ENCODE results near the gene CCDC187. TPM values are rescaled to one million over a fixed set of nuclear protein-coding genes. Genes with fewer than 3 reads are reported as not detected.
"Not testable (repeated sequence)": the region's sequence is repeated elsewhere in the genome, so short reads cannot be mapped to it uniquely, and the experiment has no call there.

CCDC187 gene
- total RNA-seq, 2 donors from 2014 or later = not detected

- no peaks in the 10 kb centered on the region for H3K9me3 Mint-ChIP-seq
- H3K4me1 Mint-ChIP-seq (ENCODE audit: low read depth in 2 of 2) = peaks cover 28 to 49% of the 10 kb centered on the region in 2 donors
- no peak overlapping the region for H3K4me3 Mint-ChIP-seq
- no peak for ATAC-seq
- no peak overlapping the region for H3K27ac Mint-ChIP-seq
- no peak for DNase-seq (ENCODE audit: low spot score)
- peaks cover 5% of the 10 kb centered on the region for H3K36me3 Mint-ChIP-seq
- no peaks in the 10 kb centered on the region for H3K27me3 Mint-ChIP-seq
Observed at GRCh38 chr9:136239983-136240330, 63.9 kb downstream of the CCDC187 start.

- no peak for ATAC-seq
- no peak for DNase-seq (ENCODE audit: low spot score)
- Mint-ChIP-seq H3K27me3 (no peaks in the 10 kb centered on the region), H3K9me3 (no peaks in the 10 kb centered on the region), H3K36me3 (no peaks in the 10 kb centered on the region), H3K4me3 (no peak overlapping the region), H3K27ac (no peak overlapping the region), H3K4me1 (ENCODE audit: low read depth in 2 of 2) (peaks cover 22 to 45% of the 10 kb centered on the region in 2 donors)
Observed at GRCh38 chr9:136239135-136239982, 64.5 kb downstream of the CCDC187 start.

DNA sequence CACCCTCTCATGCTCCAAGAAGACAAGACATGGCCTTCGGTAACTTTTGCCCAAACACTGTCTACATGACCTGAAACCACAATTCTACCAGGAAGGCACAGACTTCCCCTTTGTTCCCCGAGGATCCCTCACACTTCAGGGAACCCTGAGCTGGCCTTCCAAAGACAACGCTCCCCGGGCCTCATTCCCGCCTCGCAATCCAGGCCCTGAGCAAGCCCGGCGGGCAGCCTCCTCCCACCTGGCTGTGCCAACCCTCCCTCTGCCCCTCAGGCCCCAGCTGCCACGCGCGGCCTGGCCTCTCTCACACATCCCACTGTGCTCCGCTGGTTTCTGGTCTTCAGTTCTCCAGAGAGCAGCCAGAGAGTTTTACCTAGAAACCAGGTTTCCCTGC lies 65.6 kb downstream of the CCDC187 start:
- Mint-ChIP-seq H3K27ac (no peak overlapping the region), H3K4me1 (ENCODE audit: low read depth in 2 of 2) (peaks cover 17 to 40% of the 10 kb centered on the region in 2 donors), H3K4me3 (no peak overlapping the region), H3K27me3 (no peaks in the 10 kb centered on the region), H3K36me3 (no peaks in the 10 kb centered on the region), H3K9me3 (no peaks in the 10 kb centered on the region)
- ATAC-seq = no peak
- no peak for DNase-seq (ENCODE audit: low spot score)

GRCh38 chr9:136237486-136238341 lies 66.2 kb downstream of the CCDC187 start:
- Mint-ChIP-seq H3K36me3 (no peaks in the 10 kb centered on the region), H3K4me3 (no peak overlapping the region), H3K9me3 (no peaks in the 10 kb centered on the region), H3K27ac (no peak overlapping the region), H3K4me1 (ENCODE audit: low read depth in 2 of 2) (peaks cover 17 to 36% of the 10 kb centered on the region in 2 donors), H3K27me3 (no peaks in the 10 kb centered on the region)
- ATAC-seq (no peak), DNase-seq (ENCODE audit: low spot score) (no peak)

GRCh38 chr9:136236471-136237410 lies 67.2 kb downstream of the CCDC187 start:
- H3K27ac Mint-ChIP-seq; ATAC-seq; H3K36me3 Mint-ChIP-seq; H3K27me3 Mint-ChIP-seq; H3K9me3 Mint-ChIP-seq; H3K4me3 Mint-ChIP-seq; DNase-seq (ENCODE audit: low spot score): not testable (repeated sequence)
- H3K4me1 Mint-ChIP-seq (ENCODE audit: low read depth in 2 of 2) = peaks cover 22 to 36% of the 10 kb centered on the region in 2 donors

DNA sequence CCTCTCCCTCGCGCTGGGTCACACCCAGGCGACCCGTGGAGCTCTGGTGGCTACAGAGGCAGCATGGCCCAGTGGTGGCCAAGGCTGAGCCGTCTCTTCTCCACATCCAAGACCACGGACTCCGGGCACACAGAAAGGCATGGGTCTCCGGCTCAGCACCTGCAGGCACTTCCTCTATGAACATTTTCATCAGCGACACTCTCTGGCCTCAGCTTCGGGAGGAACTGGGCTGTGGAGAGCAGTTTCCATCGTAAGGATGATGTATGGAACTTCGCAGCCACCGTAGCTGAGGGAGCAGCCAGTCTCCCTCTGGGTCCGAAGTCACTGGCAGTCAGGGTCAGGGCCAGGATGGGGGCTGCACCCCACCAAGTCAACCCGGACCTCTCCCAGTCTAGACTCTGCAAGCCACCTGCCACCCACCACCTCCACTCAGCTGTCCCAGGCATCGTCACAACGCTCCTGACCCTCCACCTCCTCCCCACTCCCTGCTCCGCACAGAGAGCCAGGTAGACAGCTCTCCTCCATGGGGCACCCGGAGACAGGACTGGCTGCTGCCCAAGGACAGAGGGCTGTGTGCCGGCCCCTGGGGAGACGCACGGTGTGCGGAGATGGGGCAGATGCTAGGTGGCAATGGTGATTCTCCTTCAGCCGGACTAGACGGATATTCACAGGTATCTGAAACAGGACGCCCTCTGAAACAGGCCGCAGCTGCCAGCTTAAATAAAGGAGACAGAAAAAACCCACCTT lies 68.0 kb downstream of the CCDC187 start:
- Mint-ChIP-seq H3K9me3 (no peaks in the 10 kb centered on the region), H3K4me3 (no peak overlapping the region), H3K27ac (no peak overlapping the region), H3K4me1 (ENCODE audit: low read depth in 2 of 2) (peaks cover 16 to 30% of the 10 kb centered on the region in 2 donors), H3K36me3 (no peaks in the 10 kb centered on the region), H3K27me3 (no peaks in the 10 kb centered on the region)
- DNase-seq (ENCODE audit: low spot score) = no peak
- no peak for ATAC-seq

- Mint-ChIP-seq H3K27ac (no peak overlapping the region), H3K27me3 (no peaks in the 10 kb centered on the region), H3K4me3 (no peak overlapping the region), H3K4me1 (ENCODE audit: low read depth in 2 of 2) (peaks cover 16 to 33% of the 10 kb centered on the region in 2 donors), H3K36me3 (no peaks in the 10 kb centered on the region), H3K9me3 (no peaks in the 10 kb centered on the region)
- DNase-seq (ENCODE audit: low spot score) = no peak
- no peak for ATAC-seq
Observed at GRCh38 chr9:136235171-136235570, 68.7 kb downstream of the CCDC187 start.

- Mint-ChIP-seq H3K9me3 (no peaks in the 10 kb centered on the region), H3K27ac (no peak overlapping the region), H3K4me1 (ENCODE audit: low read depth in 2 of 2) (peaks cover 16 to 33% of the 10 kb centered on the region in 2 donors), H3K36me3 (no peaks in the 10 kb centered on the region), H3K4me3 (no peak overlapping the region), H3K27me3 (no peaks in the 10 kb centered on the region)
- ATAC-seq (peak in 1 of 2 donors; percentile 37), DNase-seq (ENCODE audit: low spot score) (no peak)
Observed at GRCh38 chr9:136234597-136234996, 69.3 kb downstream of the CCDC187 start.

- peak overlapping the region in 1 of 2 donors; percentile 81 for H3K27ac Mint-ChIP-seq
- no peaks in the 10 kb centered on the region for H3K9me3 Mint-ChIP-seq
- no peak for ATAC-seq
- no peaks in the 10 kb centered on the region for H3K36me3 Mint-ChIP-seq
- H3K27me3 Mint-ChIP-seq = no peaks in the 10 kb centered on the region
- no peak overlapping the region for H3K4me3 Mint-ChIP-seq
- peaks cover 16 to 29% of the 10 kb centered on the region in 2 donors for H3K4me1 Mint-ChIP-seq (ENCODE audit: low read depth in 2 of 2)
- DNase-seq (ENCODE audit: low spot score) = no peak
Observed at GRCh38 chr9:136233868-136234267, 70.0 kb downstream of the CCDC187 start.

- ATAC-seq (no peak), DNase-seq (ENCODE audit: low spot score) (no peak)
- H3K27ac Mint-ChIP-seq = peak overlapping the region in 1 of 2 donors; percentile 81
- no peaks in the 10 kb centered on the region for H3K36me3 Mint-ChIP-seq
- no peak overlapping the region for H3K4me3 Mint-ChIP-seq
- H3K9me3 Mint-ChIP-seq = no peaks in the 10 kb centered on the region
- H3K27me3 Mint-ChIP-seq = no peaks in the 10 kb centered on the region
- H3K4me1 Mint-ChIP-seq (ENCODE audit: low read depth in 2 of 2) = peaks cover 16 to 26% of the 10 kb centered on the region in 2 donors
Observed at GRCh38 chr9:136233411-136233810, 70.5 kb downstream of the CCDC187 start.

GRCh38 chr9:136232969-136233368 lies 70.9 kb downstream of the CCDC187 start:
- no peaks in the 10 kb centered on the region for H3K9me3 Mint-ChIP-seq
- H3K27me3 Mint-ChIP-seq = no peaks in the 10 kb centered on the region
- ATAC-seq = no peak
- H3K4me3 Mint-ChIP-seq = no peak overlapping the region
- H3K36me3 Mint-ChIP-seq = no peaks in the 10 kb centered on the region
- DNase-seq (ENCODE audit: low spot score) = no peak
- peak overlapping the region in 1 of 2 donors; percentile 81 for H3K27ac Mint-ChIP-seq
- peaks cover 19 to 23% of the 10 kb centered on the region in 2 donors for H3K4me1 Mint-ChIP-seq (ENCODE audit: low read depth in 2 of 2)

DNA sequence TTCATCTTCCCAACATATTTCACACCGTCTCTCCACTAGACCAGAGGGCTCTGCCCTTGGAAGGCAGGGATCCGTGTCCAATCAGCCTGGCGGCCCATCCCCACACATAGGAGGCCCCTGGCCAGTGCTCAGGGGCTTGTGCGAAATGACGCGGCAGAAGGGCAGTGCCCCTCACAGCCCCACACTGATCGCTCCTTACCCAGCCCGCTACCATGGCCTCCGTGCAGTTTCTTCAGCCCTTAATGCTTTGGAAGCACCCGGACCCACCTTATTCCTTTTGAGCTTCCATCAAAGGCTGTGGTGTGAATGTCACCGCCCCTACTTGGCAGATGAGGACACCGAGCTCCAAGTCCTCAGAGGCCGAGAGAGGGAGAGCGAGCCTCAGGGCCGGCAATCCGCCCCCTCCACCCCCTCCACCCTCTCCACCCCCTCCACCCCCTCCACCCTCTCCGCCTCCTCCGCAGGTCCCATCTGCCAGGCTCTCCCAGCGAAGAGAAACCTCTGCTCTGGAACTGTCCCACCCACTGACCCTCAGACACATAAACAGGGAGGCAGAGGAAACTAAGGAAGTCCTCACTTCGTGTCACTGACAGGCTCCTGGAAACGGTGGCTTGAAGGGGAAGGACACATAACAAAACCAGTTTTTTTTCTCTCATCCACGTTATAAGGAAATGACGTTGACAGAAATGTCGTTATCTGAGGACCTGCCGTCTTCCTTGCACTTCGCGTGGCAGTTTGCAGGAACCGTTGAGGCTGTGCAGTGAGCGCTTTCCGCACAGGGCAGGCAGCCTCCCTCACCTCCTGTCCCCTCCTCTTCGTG lies 72.2 kb downstream of the CCDC187 start:
- peak overlapping the region; percentile 58 for H3K4me3 Mint-ChIP-seq
- H3K36me3 Mint-ChIP-seq = no peaks in the 10 kb centered on the region
- DNase-seq (ENCODE audit: low spot score) = no peak
- no peaks in the 10 kb centered on the region for H3K9me3 Mint-ChIP-seq
- H3K4me1 Mint-ChIP-seq (ENCODE audit: low read depth in 2 of 2) = peaks cover 20 to 24% of the 10 kb centered on the region in 2 donors
- H3K27me3 Mint-ChIP-seq = no peaks in the 10 kb centered on the region
- ATAC-seq = peak in 1 of 2 donors; percentile 65
- H3K27ac Mint-ChIP-seq = peak overlapping the region in 1 of 2 donors; percentile 81
